H1 (cell line): ENCODE results near the gene LGALS8. TPM values are rescaled to one million over a fixed set of nuclear protein-coding genes. Genes with fewer than 3 reads are reported as not detected.

Experiments used
- CTCF ChIA-PET: fragments of 300-600 bp; sonication (Branson Sonifier 250); formaldehyde crosslinking; loops from one replicate; lab custom pipeline; 2021; ENCODE audit not compliant: partially characterized antibody; lab: Charles Lee
- POLR2A ChIA-PET: fragments of 300-600 bp; sonication (Branson Sonifier 250); formaldehyde crosslinking; loops from one replicate; lab custom pipeline; 2021; ENCODE audit warnings: inconsistent platforms; ENCODE audit not compliant: partially characterized antibody; lab: Charles Lee
- DNase-seq, 2 experiments: peaks; one replicate each; pipeline versions ENCODE4 v3.0.0 to v3.0.0-alpha.2; 2010 to 2022; ENCODE audit warnings: low spot score in 2 of 2, low read depth in 1 of 2, mixed read lengths in 1 of 2
- FAIRE-seq: peaks from 2 replicates; lab custom pipeline; 2011; peaks lifted over from hg19 to GRCh38; lab: Jason Lieb, UNC
- H2AFZ ChIP-seq: 2 replicates; pipeline ENCODE4 v1.8.1; 2012; ENCODE audit warnings: low read length, inconsistent platforms
- H2AK5ac ChIP-seq: 2 replicates; pipeline ENCODE4 v1.6.1; 2013; ENCODE audit warnings: low read depth, low read length
- H2BK120ac ChIP-seq: replicated peaks from 2 replicates; pipeline ENCODE3; 2013; ENCODE audit warnings: low read depth, low read length, inconsistent platforms
- H2BK12ac ChIP-seq: 2 replicates; pipeline ENCODE4 v1.6.1; 2013; ENCODE audit warnings: low read depth, low read length
- H2BK15ac ChIP-seq: 2 replicates; pipeline ENCODE4 v1.6.1; 2013; ENCODE audit warnings: low read length
- H2BK20ac ChIP-seq: 2 replicates; pipeline ENCODE4 v1.6.1; 2013; ENCODE audit warnings: low read length
- H2BK5ac ChIP-seq: 2 replicates; pipeline ENCODE4 v1.6.1; 2013; ENCODE audit warnings: low read depth, low read length
- H3K14ac ChIP-seq: 2 replicates; pipeline ENCODE4 v1.6.1; 2013; ENCODE audit warnings: inconsistent platforms; ENCODE audit not compliant: insufficient read length
- H3K18ac ChIP-seq: 2 replicates; pipeline ENCODE4 v1.6.1; 2013; ENCODE audit warnings: low read length; ENCODE audit errors: extremely low read depth
- H3K23ac ChIP-seq: 2 replicates; pipeline ENCODE4 v1.6.1; 2013; ENCODE audit warnings: inconsistent platforms; ENCODE audit not compliant: insufficient read length
- H3K23me2 ChIP-seq: 2 replicates; pipeline ENCODE4 v1.6.1; 2013; ENCODE audit warnings: low read depth, low read length
- H3K27ac ChIP-seq: 2 replicates; pipeline ENCODE4 v1.6.1; 2011; ENCODE audit warnings: low read depth, low read length, inconsistent platforms
- H3K27me3 ChIP-seq, 4 experiments: replicated peaks in 1 of 4; 1 replicate in 1 of 4; 2 replicates in 3 of 4; pipeline versions ENCODE4 v1.6.1 to v1.8.1; 2011 to 2013; ENCODE audit warnings: low read length in 3 of 4, mild to moderate bottlenecking in 3 of 4, inconsistent platforms in 2 of 4, mixed read lengths in 2 of 4, moderate library complexity in 1 of 4; ENCODE audit not compliant: control insufficient read depth in 3 of 4, insufficient read depth in 3 of 4; ENCODE audit errors: extremely low read depth in 1 of 4
- H3K36me3 ChIP-seq, 4 experiments: 2 replicates each; pipeline versions ENCODE4 v1.6.1 to v1.8.1; 2011 to 2013; ENCODE audit warnings: mild to moderate bottlenecking in 4 of 4, low read length in 3 of 4, moderate library complexity in 2 of 4, control low read depth in 1 of 4, inconsistent platforms in 1 of 4; ENCODE audit not compliant: insufficient read depth in 4 of 4, control insufficient read depth in 2 of 4
- H3K4ac ChIP-seq: replicated peaks from 2 replicates; pipeline ENCODE3; 2013; ENCODE audit warnings: low read length, low read depth, mixed read lengths, inconsistent platforms; ENCODE audit not compliant: insufficient read length
- H3K4me1 ChIP-seq, 4 experiments: replicated peaks in 1 of 4; 1 replicate in 1 of 4; 2 replicates in 3 of 4; pipeline versions ENCODE4 v1.6.1 to v1.8.1; 2011 to 2013; ENCODE audit warnings: low read length in 3 of 4, inconsistent platforms in 2 of 4, mixed read lengths in 1 of 4; ENCODE audit not compliant: insufficient read depth in 4 of 4, control insufficient read depth in 3 of 4
- H3K4me2 ChIP-seq, 2 experiments: 2 replicates each; pipeline versions ENCODE4 v1.6.1 to v1.8.1; 2011 to 2013; ENCODE audit warnings: low read depth in 2 of 2, low read length in 2 of 2, control low read depth in 1 of 2, inconsistent platforms in 1 of 2, mild to moderate bottlenecking in 1 of 2; ENCODE audit not compliant: insufficient read depth in 1 of 2
- H3K4me3 ChIP-seq, 4 experiments: fragments of 200-600, 300-600 bp in 1 of 4; sonication (generic), shearing (Covaris generic), sonication (Bioruptor Twin) in 1 of 4; 2 replicates each; pipeline versions ENCODE4 v1.5.1 to v1.8.1; 2011 to 2016; ENCODE audit warnings: low read length in 4 of 4, low read depth in 3 of 4, control low read depth in 2 of 4, inconsistent platforms in 2 of 4, mild to moderate bottlenecking in 2 of 4, mixed read lengths in 1 of 4, moderate library complexity in 1 of 4; ENCODE audit not compliant: insufficient read depth in 2 of 4; ENCODE audit errors: extremely low read depth in 1 of 4
- H3K56ac ChIP-seq: replicated peaks from 2 replicates; pipeline ENCODE3; 2013; ENCODE audit warnings: low read depth, mild to moderate bottlenecking, mixed read lengths, low read length, inconsistent platforms; ENCODE audit not compliant: insufficient read length
- H3K79me1 ChIP-seq: 2 replicates; pipeline ENCODE4 v1.6.1; 2013; ENCODE audit warnings: low read depth, low read length, control low read depth
- H3K79me2 ChIP-seq, 2 experiments: 2 replicates each; pipeline versions ENCODE4 v1.6.1 to v1.8.1; 2012 to 2013; ENCODE audit warnings: low read length in 2 of 2, mild to moderate bottlenecking in 2 of 2, inconsistent platforms in 1 of 2; ENCODE audit not compliant: insufficient read depth in 2 of 2, control insufficient read depth in 1 of 2
- H3K9ac ChIP-seq, 4 experiments: replicated peaks in 1 of 4; 1 replicate in 1 of 4; 2 replicates in 3 of 4; pipeline versions ENCODE4 v1.6.1 to v1.8.1; 2011 to 2013; ENCODE audit warnings: low read depth in 3 of 4, low read length in 3 of 4, control low read depth in 2 of 4, mild to moderate bottlenecking in 2 of 4, moderate library complexity in 2 of 4, inconsistent platforms in 1 of 4; ENCODE audit errors: extremely low read depth in 1 of 4
- H3K9me3 ChIP-seq, 2 experiments: 2 replicates each; pipeline versions ENCODE4 v1.6.1 to v1.8.1; 2012 to 2013; ENCODE audit warnings: mild to moderate bottlenecking in 2 of 2, moderate library complexity in 2 of 2, control low read depth in 1 of 2, inconsistent platforms in 1 of 2, low read depth in 1 of 2, low read length in 1 of 2, mixed read lengths in 1 of 2; ENCODE audit not compliant: insufficient read depth in 2 of 2
- H4K20me1 ChIP-seq, 2 experiments: replicated peaks in 1 of 2; 2 replicates each; pipeline versions ENCODE3 to v1.8.1; 2011 to 2013; ENCODE audit warnings: inconsistent platforms in 2 of 2, low read length in 2 of 2, mild to moderate bottlenecking in 1 of 2; ENCODE audit not compliant: insufficient read depth in 2 of 2, control insufficient read depth in 1 of 2
- H4K5ac ChIP-seq: 2 replicates; pipeline ENCODE4 v1.6.1; 2013; ENCODE audit warnings: low read length, low read depth, mixed read lengths, inconsistent platforms; ENCODE audit not compliant: insufficient read length
- H4K8ac ChIP-seq: 2 replicates; pipeline ENCODE4 v1.8.0; 2013; ENCODE audit warnings: mild to moderate bottlenecking, moderate library complexity, low read length, inconsistent platforms; ENCODE audit not compliant: insufficient read depth; ENCODE audit errors: extremely low read depth
- H4K91ac ChIP-seq: replicated peaks from 2 replicates; pipeline ENCODE3; 2013; ENCODE audit warnings: low read length, mixed read lengths, inconsistent platforms; ENCODE audit not compliant: insufficient read length
- FOSL1 ChIP-seq: IDR thresholded peaks from 2 replicates; pipeline ENCODE4 v1.6.1; 2011; ENCODE audit warnings: mild to moderate bottlenecking, low read depth, low read length, moderate library complexity; ENCODE audit not compliant: insufficient read depth
- GABPA ChIP-seq: IDR thresholded peaks from 2 replicates; pipeline ENCODE4 v1.6.1; 2011; ENCODE audit warnings: mild to moderate bottlenecking, low read length, moderate library complexity, borderline replicate concordance; ENCODE audit not compliant: insufficient read depth
- SP4 ChIP-seq: IDR thresholded peaks from 2 replicates; pipeline ENCODE4 v1.6.1; 2012; ENCODE audit warnings: low read length, inconsistent platforms
- TEAD4 ChIP-seq: IDR thresholded peaks from 2 replicates; pipeline ENCODE4 v1.6.1; 2012; ENCODE audit warnings: low read depth, low read length, inconsistent platforms, mixed read lengths
- WGBS, 2 experiments: shearing (Covaris generic) in 1 of 2; methylation state at CpG; one replicate each; pipeline versions ENCODE4 v1.1.6 to v1.1.7; 2013 to 2015; ENCODE audit warnings: low lambda C conversion rate in 2 of 2, mixed read lengths in 2 of 2, inconsistent platforms in 1 of 2, low coverage in 1 of 2, missing lambda C conversion rate in 1 of 2; ENCODE audit not compliant: insufficient replicate concordance in 2 of 2, insufficient coverage in 1 of 2, insufficient read length in 1 of 2; ENCODE audit errors: extremely low coverage in 1 of 2, missing lambda C conversion rate in 1 of 2; 5-methylcytosine and 5-hydroxymethylcytosine counted together
- polyA plus RNA-seq, 7 experiments: library from polyadenylated mRNA; depleted of rRNA in 3 of 7; stranded (reverse) in 5 of 7; unstranded in 2 of 7; fragments of >200 nt in 5 of 7; fragments of 200-250 nt in 2 of 7; gene quantifications; 1 replicate in 5 of 7; 2 replicates in 1 of 7; 4 replicates in 1 of 7; pipeline versions ENCODE4 v1.2.1 to v1.2.3, GENCODE V29; 2011 to 2013; ENCODE audit warnings: missing spikeins in 2 of 7, mixed read lengths in 2 of 7
- total RNA-seq: library from RNA; stranded (reverse); fragmentation: NEBNext Ultra II Directional; extraction: Animal tissue kit (Norgen Biotek cat#: 25700); gene quantifications from 2 replicates; pipeline ENCODE4 v1.2.1, GENCODE V29; 2021
- TF ChIP-seq, protein P1 (sequence below): IDR thresholded peaks from 2 replicates; pipeline ENCODE4 v1.6.1; 2011; ENCODE audit warnings: low read depth, mild to moderate bottlenecking, low read length; ENCODE audit not compliant: insufficient read depth

LGALS8 gene
- total and polyA plus RNA-seq, 2 of the 8 experiments (the other 6 are each of a cell fraction or from before 2014, with no cell fraction given), result 7.2 to 11.6 TPM

- Histone ChIP-seq H3K4me1 (no peaks in the 10 kb centered on the region), H3K27me3 (no peaks in the 10 kb centered on the region), H3K56ac (no peak overlapping the region), H2AFZ (no peak overlapping the region), H3K9me3 (no peaks in the 10 kb centered on the region), H2BK15ac (no peak overlapping the region), H3K9ac (no peak overlapping the region), H3K23me2 (no peaks in the 10 kb centered on the region), H4K8ac (no peak overlapping the region), H2BK12ac (no peak overlapping the region), H3K79me2 (no peaks in the 10 kb centered on the region), H3K79me1 (no peaks in the 10 kb centered on the region), H4K5ac (no peak overlapping the region)
- FAIRE-seq, result no peak
- CTCF ChIA-PET, result interaction anchor here (1.1 to 5.0 kb wide), 3 partner anchors 7 to 416 kb away, joined by 3 to 34 read pairs (median 4); no protein-coding TSS in a partner anchor
- DNase-seq, result no peak
- 85% methylated on average over 6 of the region's 6 CpGs; no CpG with 5 or more reads in 1 of the 2 experiments for WGBS, 2 experiments
- TF ChIP-seq GABPA, result no peak
- TF ChIP-seq TEAD4, result no peak
- TF ChIP-seq, protein P1, sequence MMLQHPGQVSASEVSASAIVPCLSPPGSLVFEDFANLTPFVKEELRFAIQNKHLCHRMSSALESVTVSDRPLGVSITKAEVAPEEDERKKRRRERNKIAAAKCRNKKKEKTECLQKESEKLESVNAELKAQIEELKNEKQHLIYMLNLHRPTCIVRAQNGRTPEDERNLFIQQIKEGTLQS, result no peak
- no peak for TF ChIP-seq FOSL1
- TF ChIP-seq SP4, result no peak
- TF ChIP-seq, all 59 proteins: peak for 0
- Histone ChIP-seq H3K18ac (no peak overlapping the region), H4K20me1 (peaks cover 2% of the 10 kb centered on the region in 2 experiments), H3K4me3 (no peak overlapping the region), H4K91ac (no peak overlapping the region), H3K36me3 (peaks cover 39 to 95% (median 86%) of the 10 kb centered on the region in 4 experiments), H3K4ac (no peak overlapping the region), H3K23ac (no peak overlapping the region), H2BK20ac (no peak overlapping the region), H3K27ac (no peak overlapping the region), H3K4me2 (no peak overlapping the region), H2BK5ac (no peak overlapping the region), H2BK120ac (no peak overlapping the region), H3K14ac (no peak overlapping the region), H2AK5ac (no peak overlapping the region)
- POLR2A ChIA-PET, result interaction anchor here (1.4 to 1.7 kb wide), 2 partner anchors 23 kb away, joined by 3 to 4 read pairs; no protein-coding TSS in a partner anchor
These were observed 28.3 kb downstream of the LGALS8 start for GRCh38 chr1:236552096-236552495.
